ENCODE data around the gene GNG4.

GRCh38 chr1:235507623-235508022, 142.0 kb downstream of the GNG4 start:
- TF ChIP-seq BHLHE40 (IDR thresholded peaks at IDR 0.05; ENCODE audit: borderline replicate concordance) = no peak
- TF ChIP-seq TARDBP (IDR thresholded peaks at IDR 0.05) = no peak
- TF ChIP-seq LEF1 (IDR thresholded peaks at IDR 0.05; ENCODE audit: borderline replicate concordance) = no peak
- TF ChIP-seq SP1 (IDR thresholded peaks at IDR 0.05) = no peak
- TF ChIP-seq FOXM1 (IDR thresholded peaks at IDR 0.05; ENCODE audit: borderline replicate concordance) = no peak
- no peak for TF ChIP-seq L3MBTL2 (conservative IDR thresholded peaks at IDR 0.05)
- no peak for TF ChIP-seq FOXA1 (IDR thresholded peaks at IDR 0.05)
- TF ChIP-seq HDGF (IDR thresholded peaks at IDR 0.05; ENCODE audit: borderline replicate concordance) = no peak
- TF ChIP-seq ELF4 (IDR thresholded peaks at IDR 0.05) = no peak
- no peak for TF ChIP-seq SUZ12 (IDR thresholded peaks at IDR 0.05)
- TF ChIP-seq ZNF384 (IDR thresholded peaks at IDR 0.05) = peak; percentile 23; the same call in 1 of the 2 replicates
- no peak for TF ChIP-seq NFRKB (IDR thresholded peaks at IDR 0.05)
